Measurements from ENCODE around the gene SCN5A.

Gene SCN5A

DNA sequence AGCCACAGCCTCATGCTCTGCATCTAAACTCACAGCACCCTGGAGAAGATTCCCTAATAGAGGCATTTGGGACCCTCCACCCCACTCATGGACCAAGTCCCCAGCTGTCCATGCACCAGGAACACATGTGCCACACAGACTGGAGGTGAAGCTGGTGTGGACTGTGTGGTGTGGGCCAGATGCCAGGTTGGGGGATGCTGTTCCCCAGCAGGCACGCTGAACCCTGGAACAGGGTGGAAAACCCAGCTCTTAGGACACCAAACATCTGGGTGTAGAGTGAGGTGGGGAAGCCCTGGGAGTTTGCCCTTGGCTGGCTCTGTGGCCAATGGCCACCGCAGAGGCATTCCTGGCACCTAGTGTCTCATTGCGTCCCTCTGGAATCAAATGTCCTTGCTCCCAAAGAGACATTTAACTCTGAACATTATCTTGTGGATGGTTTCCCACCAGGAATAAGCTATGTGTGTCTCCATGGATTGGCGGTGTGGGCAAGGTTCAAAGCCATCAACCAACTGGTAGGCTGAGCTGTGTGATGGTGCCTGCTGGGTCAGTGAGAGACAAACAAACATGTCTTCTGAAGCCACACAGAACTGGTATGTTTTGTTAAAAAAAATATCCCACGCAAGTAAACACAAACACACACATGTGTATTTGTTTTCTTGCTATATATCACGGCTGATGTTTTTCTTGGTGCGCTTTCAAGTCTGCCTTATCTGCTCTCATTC, 88.3 kb downstream of the SCN5A start:
- DNase-seq (ENCODE audit: low spot score), result no peak

DNA sequence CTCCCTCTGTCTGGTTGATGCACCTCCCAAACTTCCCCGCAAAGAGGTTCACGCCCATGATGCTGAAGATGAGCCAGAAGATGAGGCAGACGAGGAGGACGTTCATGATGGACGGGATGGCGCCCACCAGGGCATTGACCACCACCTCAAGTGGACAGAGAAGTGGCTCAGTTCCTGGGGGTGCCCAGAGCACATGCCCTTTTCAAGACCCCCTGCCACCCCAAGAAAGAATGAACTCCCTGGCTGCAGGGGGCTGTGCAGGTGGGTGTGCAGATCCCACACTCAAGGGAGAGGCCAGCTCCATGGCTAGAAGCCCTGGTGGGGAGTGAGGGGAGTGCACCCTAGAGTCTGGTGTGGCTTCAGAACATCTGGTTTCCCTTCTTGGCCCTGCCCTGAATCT, 89.2 kb downstream of the SCN5A start:
- DNase-seq (ENCODE audit: low spot score), result no peak

GRCh38 chr3:38558864-38559263, 90.6 kb downstream of the SCN5A start:
- DNase-seq (ENCODE audit: low spot score), result no peak

- DNase-seq (ENCODE audit: low spot score), result no peak
Observed at GRCh38 chr3:38556640-38557358, 92.7 kb downstream of the SCN5A start.

DNA sequence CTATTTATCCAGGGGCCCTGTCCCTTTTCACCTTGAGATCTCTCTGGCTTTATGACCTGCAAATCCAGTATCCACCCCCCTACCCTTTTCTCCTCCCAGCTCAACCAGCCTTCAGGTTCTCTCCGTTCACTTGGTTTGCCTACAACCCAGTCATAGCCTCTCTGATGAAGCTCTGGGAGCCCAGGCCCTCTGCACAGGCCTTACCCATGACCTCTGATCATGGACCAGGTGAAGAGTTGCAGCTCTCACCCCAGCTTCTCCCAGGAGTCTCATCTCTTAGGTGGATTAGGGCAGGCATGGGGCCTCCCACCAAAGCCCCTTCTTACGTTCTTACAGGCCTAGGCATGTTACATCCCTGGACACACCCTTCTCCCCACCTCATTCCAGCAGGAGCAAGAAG, 93.6 kb downstream of the SCN5A start:
- no peak for DNase-seq (ENCODE audit: low spot score)

GRCh38 chr3:38555149-38555840, 94.2 kb downstream of the SCN5A start:
- DNase-seq (ENCODE audit: low spot score), result no peak

DNA sequence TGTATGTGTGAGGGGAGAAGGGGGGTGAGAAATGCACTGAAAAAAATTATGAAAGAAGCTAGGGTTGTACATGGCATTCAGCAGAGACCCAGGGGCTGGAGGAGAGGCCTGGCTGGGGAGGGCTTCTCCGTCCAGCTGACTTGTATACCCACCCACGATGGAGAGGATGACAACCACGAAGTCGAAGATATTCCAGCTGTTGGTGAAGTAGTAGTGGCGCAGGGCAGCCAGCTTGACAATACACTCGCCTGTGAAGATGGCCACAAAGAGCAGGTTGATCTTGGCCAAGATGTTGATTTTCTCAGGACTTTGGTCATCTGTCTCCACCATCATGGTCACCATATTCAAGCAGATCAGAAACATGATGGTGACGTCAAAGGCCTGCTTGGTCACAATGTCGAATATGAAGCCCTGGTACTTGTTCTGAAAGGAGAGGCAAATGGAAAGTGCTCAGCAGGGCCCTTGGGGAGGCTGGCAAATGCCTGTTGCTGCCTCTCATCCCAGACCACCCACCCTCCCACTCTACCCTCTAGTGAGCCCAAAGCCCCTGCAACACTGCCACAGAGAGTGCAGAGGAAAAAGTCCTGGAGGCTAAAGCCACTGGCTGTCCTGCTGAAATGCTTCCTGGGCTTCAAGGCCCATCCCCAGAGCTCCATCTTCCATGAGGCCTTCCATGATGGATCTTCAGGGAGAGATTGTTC, 95.2 kb downstream of the SCN5A start:
- DNase-seq (ENCODE audit: low spot score), result no peak

DNA sequence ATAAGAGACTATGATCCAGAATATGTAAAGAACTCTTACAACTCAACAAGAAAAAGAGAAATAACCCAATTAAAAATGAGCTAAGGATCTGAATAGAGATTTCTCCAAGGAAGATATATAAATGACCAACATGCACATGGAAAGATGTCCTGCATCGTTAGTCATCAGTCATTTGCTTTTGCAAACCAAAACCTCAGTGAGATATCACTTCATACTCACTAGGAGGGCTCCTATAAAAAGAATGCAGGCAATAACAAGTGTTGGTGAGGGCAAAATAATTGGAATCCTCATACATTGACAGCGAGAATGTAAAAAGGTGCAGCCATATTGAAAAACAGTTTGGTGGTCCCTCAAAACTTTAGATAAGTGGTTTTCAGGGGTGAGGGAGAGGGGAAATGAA, 96.4 kb downstream of the SCN5A start:
- no peak for DNase-seq (ENCODE audit: low spot score)

DNA sequence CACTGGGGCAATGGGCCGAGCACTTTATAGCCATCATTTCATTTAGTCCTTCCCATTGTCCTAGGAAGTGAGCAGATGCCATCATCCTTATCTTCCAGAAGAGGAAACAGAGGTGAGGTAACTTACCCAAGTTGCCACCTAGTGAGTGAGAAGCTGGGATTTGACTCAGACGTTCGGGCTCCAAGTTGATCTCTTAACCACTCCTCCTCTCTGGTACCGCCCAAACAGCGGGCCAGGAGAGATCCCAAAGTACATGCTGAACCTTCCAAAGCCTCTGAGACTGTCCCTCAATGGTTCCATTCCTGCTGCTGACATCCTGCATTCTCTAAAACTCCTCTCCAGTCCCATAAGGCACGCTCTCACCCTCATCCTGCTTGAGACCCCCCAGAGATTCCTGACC, 97.1 kb downstream of the SCN5A start:
- DNase-seq (ENCODE audit: low spot score), result no peak

DNA sequence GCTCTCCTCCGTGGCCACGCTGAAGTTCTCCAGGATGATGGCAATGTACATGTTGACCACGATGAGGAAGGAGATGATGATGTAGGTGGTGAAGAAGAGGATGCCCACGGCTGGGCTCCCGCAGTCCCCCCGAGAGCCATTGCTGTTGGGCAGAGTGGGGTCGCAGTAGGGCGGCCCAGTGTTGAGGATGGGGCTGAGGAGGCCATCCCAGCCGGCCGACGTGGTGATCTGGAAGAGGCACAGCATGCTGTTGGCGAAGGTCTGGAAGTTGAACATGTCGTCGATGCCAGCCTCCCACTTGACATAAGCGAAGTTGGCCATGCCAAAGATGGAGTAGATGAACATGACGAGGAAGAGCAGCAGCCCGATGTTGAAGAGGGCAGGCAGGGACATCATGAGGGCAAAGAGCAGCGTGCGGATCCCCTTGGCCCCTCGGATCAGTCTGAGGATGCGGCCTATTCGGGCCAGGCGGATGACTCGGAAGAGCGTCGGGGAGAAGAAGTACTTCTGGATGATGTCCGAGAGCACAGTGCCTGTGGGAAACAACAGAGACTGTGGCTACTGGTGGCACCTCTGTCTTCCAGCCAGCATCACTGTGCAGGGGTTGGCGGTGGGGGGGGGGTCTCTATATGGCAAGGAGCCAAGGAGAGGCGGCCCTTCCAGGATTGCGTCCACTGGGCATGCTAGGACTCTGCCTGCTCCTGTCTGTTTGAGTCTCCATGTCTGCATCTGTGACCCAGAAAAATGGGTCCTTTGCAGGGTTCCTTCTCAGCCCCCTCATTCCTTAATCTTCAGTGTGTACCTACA, 98.3 kb downstream of the SCN5A start:
- no peak for DNase-seq (ENCODE audit: low spot score)

DNA sequence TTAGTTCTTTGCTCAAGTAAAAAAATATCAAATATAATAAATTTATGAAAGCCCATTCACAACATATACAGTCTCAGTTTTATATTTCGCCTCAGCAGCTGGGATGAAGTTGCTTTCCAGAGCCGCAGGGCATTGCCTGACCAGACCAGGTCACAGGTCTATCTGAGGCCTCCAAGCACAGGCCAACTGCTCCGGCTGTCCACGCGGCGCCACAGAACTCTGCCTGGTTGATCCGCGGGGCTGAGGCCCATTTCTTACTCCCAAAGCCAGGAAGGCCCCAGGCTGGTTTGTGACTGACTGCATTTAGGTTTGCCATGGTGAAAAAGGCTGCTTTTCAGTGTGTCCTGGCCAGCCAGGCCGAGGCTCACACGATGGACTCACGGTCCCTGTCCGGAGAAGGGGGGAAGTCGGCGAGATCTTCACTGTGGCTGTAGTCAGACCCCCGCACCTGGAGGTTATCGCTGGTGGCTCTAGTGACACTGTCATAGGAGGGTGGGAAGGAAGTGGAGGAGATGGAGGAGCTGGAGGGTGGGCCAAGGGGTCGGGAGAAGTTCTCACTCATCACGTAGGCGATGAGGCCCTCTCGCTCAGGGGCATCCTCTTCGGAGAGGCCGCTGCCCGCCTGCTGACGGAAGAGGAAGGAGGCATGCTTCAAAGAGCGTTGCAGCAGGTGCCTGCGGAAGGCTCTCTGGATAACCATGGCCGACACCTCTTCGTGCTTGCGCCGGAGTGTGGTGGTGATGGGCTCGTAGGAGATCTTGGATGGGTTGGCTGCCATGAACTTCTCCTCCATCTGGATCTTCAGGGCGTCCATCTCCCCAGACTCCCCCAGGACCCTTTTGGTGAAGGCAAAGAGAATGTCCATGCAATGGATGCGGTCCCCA, 99.3 kb downstream of the SCN5A start:
- DNase-seq (ENCODE audit: low spot score), result no peak

DNA sequence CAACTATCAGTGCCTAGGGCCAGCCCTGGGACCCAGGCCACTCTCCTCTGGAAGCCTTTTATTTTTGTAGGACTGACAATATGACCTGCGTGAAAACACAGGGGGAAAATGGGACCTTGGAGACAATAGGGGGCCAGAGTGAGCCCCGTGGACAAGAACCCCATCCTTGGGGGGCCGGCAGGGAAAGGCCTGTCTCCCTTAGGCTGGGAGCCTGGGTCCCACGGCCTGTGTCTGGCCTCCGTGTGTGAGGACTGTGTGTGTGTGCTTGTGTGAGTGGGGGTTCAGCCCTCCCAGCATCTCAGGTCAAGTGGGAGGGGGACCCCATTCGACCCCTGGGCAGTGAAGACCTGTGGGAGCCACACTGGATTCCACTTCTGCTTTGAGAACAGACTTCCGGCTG, 100.0 kb downstream of the SCN5A start:
- DNase-seq (ENCODE audit: low spot score), result no peak

DNA sequence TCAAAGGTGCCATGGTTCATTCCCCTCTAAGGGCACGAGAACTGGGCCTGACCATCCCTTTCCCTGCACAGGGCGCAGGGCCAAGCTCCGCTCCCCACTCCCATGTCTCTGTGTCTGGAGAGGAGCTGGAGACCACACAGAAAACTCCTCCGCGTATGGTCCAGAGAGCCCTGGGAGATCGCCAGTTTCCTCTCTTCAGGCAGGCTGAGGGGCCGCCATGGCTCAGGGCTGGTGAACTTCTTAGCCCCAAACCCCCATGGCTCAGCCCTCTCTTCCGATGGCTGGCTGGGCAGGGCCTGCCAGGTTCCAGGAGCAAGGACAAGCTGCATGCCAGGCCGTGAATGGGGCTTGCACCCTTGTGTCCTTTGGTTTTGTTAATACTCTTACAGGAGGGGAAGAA, 100.4 kb downstream of the SCN5A start:
- DNase-seq (ENCODE audit: low spot score), result no peak

DNA sequence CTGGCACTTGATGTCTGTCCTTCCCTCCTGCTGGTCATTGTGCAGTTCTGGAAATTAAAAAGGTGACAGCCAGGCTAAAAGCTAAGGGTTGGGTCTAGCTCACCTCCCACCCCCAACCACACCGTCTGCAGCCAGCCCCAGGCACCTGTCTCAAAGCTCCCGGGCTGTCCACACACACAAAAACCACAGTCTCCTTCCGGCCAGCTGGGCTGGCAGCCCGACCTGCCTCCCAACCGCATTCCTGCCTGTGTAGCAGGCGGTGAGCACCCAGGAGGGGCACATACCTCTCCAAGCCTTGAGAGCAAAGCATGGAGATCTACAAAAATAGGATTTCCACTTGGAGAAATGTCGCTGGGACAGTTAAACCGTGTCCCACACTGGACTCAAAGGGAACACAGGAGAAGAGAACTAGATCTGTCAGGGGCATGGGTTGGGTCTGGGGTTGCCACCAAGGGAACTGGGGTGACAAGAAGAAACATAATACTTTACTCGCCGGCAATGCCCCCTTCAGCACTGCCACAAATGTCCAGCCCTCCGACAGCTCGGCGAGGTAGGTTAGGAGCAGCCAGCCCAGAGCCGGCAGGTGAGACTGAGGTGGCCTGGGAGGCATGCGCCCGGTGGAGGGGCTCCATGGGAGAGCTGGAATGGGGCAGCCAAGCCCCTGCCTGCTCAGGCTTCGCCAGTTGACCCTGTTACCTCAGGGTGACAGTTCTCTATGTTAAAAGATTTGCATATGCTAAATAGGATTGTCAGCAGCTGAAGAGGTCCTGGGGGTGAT, 101.1 kb downstream of the SCN5A start:
- peak; percentile 58 for DNase-seq (ENCODE audit: low spot score)

DNA sequence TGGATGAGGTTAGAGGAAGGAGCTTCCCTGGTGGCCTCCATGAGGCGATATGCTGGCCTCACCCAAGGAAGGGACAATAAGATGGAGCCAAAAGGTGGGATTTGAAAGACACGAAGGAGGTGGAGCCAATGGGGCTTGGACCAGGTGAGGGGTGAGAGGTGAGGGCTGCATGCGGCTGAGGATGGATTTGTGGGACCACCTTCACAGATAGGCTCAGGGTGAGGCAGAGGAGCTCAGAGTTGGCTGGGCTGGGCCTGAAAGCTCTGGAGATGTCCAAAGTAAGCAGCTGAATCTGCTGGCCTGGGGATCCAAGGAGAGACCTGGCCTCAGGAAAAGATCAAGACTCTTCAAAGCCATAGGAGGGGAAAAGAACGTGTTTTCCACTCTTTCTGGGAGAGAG, 103.5 kb downstream of the SCN5A start:
- DNase-seq (ENCODE audit: low spot score), result no peak

- DNase-seq (ENCODE audit: low spot score), result no peak
Observed at GRCh38 chr3:38545550-38545949, 103.9 kb downstream of the SCN5A start.

DNA sequence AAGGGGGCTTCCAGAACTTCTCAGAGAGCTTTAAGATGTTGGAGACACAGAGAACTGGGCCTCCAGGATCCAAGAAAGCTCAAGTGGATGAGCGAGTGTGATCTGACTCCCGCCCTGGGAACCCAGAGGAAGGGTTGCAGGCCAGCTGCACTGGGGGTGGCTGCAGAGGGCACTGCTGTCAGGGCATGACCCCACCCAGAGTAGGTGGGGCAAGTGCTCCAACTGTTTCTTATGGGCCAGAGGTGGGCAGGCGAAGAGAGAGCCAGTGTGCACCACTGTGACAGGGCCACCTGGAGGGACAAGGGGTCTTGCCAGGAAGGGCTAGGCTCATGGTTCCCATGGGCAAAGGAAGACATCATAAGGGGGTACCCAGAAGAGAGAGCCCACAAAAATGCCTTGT, 104.6 kb downstream of the SCN5A start:
- DNase-seq (ENCODE audit: low spot score), result no peak

- no peak for DNase-seq (ENCODE audit: low spot score)
Observed at GRCh38 chr3:38543586-38543985, 105.9 kb downstream of the SCN5A start.

GRCh38 chr3:38542401-38543298, 106.8 kb downstream of the SCN5A start:
- DNase-seq (ENCODE audit: low spot score), result peak; percentile 71
